Astrocyte of the cerebellum (primary cell): ENCODE results near the gene ARHGAP23.

Source experiments
- DNase-seq: peaks from one replicate; pipeline ENCODE4 v3.0.0-alpha.2; 2011; ENCODE audit warnings: low read depth
- H3K4me3 ChIP-seq: 2 replicates; pipeline ENCODE4 v1.5.1; 2011; ENCODE audit warnings: mild to moderate bottlenecking, low read depth, low read length, moderate library complexity
- in situ Hi-C: cut with HindIII; loops from 2 replicates; pipeline ENCODE4 v1.10.0; 2017; ENCODE audit warnings: low sequenced_read_pairs
- TF ChIP-seq, protein P1 (sequence below): IDR thresholded peaks from 2 replicates; pipeline ENCODE4 v1.5.1; 2012; ENCODE audit warnings: low read length, low read depth, moderate library complexity, mild to moderate bottlenecking; ENCODE audit errors: missing control alignments

Gene ARHGAP23

DNA sequence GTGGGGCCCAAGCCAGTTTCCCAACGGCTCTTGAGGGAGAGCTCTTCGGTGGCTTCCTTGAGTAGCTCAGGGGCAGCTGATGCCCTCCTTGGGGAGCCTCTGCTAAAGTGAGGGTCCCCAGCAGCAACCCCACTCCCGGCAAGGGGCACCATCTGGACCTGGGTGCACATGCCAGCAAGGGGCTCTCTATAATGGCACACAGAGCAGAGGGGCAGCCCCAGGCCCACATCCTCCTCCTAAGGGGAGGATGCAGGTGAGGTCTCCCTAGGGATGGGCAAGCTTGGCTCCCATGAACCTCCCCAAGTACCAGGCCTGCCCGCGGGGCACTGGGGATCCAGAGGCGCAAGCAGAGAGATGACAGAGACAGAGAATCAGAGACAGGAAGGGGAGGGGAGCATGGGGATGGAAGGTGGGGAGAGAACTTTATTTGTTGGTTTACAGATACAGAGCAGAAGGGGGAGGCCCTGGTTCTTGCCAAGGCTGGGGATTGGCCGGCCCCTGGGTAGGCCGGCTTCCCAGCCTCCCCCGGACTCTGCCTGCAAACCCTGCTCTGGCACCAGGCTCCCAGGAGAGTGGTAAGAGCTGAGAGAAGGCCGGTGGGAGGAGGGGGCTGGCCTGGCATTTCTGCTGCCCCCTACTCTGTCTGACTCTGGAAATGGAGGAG lies 116.0 kb downstream of the ARHGAP23 start:
- TF ChIP-seq, protein P1, sequence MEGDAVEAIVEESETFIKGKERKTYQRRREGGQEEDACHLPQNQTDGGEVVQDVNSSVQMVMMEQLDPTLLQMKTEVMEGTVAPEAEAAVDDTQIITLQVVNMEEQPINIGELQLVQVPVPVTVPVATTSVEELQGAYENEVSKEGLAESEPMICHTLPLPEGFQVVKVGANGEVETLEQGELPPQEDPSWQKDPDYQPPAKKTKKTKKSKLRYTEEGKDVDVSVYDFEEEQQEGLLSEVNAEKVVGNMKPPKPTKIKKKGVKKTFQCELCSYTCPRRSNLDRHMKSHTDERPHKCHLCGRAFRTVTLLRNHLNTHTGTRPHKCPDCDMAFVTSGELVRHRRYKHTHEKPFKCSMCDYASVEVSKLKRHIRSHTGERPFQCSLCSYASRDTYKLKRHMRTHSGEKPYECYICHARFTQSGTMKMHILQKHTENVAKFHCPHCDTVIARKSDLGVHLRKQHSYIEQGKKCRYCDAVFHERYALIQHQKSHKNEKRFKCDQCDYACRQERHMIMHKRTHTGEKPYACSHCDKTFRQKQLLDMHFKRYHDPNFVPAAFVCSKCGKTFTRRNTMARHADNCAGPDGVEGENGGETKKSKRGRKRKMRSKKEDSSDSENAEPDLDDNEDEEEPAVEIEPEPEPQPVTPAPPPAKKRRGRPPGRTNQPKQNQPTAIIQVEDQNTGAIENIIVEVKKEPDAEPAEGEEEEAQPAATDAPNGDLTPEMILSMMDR = no peak
- no peak overlapping the region for H3K4me3 ChIP-seq
- DNase-seq = no peak
- in situ Hi-C loops = loop anchor here (10.0 kb wide), 1 partner anchor 60 kb away; the partner anchor contains the start of gene SRCIN1

DNA sequence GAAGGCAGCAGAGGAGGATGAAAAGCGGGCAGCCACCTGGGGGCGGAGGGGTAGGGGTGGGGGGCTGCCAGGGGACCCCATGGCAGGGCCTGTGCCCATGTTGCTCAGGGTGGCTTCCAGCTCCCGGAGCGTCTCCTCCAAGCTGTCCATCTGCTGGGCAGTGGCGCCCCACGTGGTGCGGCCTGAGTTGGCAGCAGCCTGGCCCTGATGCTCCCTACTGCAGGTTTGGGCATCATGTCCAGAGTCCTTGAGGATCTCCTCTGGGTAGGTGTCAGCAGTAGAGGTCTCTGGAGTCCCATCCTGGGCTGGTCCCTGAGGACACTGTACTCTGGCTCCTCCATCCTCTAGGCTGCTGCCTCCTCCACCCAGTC lies 116.6 kb downstream of the ARHGAP23 start:
- no peak for DNase-seq
- no peak overlapping the region for H3K4me3 ChIP-seq
- TF ChIP-seq, protein P1 = no peak
- in situ Hi-C loops = loop anchor here (10.0 kb wide), 1 partner anchor 60 kb away; the partner anchor contains the start of gene SRCIN1

DNA sequence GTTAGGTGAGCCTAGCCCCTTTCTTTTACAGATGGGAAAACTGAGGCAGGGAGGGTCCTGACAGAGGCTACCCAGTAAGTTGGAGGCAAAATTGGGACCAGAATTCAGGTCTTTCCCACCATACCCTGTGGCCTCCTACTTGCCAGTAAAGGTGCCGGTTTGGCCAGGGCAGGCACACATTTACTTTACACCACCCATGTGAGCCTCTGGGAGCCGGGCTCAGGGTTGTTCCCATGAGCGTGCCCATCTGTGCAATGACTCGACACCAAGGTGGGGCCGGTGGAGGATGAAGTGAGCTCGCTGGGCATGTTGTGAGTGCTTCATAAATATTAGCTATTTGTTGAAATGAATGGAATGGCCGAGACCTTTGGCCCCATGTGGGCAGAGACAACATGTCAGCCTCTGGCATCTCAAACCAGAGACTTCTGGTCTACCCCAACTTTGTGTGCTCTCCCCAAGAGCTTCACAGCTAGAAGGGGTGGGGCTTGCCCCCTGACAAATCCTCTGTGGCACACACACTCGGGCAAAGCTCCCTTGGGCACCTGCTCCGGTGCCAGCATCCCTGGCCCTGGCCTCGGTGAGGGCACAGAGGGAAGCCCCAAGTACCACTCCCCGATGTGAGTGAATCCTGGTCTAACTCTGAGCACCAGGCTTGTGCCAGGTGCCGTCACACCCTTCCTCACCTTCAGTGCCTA lies 117.4 kb downstream of the ARHGAP23 start:
- in situ Hi-C loops = loop anchor here (10.0 kb wide), 1 partner anchor 59 kb away; the partner anchor contains the start of gene SRCIN1
- no peak overlapping the region for H3K4me3 ChIP-seq
- TF ChIP-seq, protein P1 = no peak
- no peak for DNase-seq

DNA sequence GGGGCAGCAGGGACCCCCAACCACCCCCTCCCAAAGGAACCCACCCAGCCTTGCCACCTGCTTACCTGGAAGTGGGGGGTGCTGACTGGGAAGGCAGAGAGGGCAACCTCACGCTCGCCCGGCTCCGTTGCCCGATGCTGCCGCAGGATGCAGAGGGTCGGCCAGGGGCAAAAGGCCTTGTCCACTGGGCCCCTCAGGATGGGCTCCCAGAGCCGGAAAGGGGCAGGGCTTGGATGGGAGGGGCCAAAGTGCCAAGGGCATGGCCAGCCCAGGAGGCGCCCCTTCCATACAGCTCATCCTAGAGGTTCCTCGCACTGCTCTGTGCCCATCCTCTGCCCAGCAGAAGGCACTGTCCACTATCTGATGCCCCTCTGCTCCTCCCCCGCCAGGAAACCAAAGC lies 118.1 kb downstream of the ARHGAP23 start:
- DNase-seq = no peak
- in situ Hi-C loops = loop anchor here (10.0 kb wide), 1 partner anchor 58 kb away; the partner anchor contains the start of gene SRCIN1
- TF ChIP-seq, protein P1 = no peak
- no peak overlapping the region for H3K4me3 ChIP-seq

DNA sequence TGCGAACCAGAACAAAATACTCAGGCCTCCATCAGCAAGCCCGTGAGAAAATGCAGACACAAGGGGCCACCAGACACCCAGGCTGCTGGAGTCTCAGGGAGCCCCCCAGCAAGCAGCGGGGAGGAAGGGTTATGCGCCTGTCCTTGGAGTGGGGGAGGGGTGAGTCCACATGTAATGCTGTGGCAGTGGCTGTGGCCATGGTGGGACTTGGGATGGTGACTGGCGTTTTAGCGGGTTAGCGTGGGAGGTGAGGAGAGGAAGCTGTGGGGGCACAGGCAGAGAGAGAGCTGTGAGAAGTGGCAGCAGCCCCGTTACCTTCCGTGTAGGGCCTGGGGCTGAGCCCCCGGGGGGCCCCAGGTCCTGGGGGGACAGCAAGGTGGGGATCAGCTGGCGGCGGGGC lies 119.2 kb downstream of the ARHGAP23 start:
- in situ Hi-C loops = loop anchor here (10.0 kb wide), 1 partner anchor 57 kb away; the partner anchor contains the start of gene SRCIN1

DNA sequence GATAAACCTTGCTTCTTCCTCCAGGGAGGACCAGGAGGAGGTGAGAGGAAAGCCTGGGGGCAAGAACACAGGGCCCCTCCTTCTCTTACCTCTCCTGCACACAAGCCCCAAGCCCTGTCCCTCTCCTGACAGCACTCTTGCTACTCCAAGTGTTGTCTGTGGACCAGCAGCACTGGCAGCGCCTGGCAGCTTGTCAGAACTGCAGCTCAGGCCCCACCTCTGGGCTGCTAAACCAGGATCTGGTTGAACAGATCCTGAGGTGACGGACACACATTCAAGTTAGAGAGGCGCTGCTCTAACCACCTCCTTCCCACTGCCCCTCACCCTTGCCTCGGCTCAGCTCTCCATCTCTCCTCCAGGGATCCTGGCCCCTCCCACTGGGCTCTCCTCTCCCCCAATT lies 121.0 kb downstream of the ARHGAP23 start:
- H3K4me3 ChIP-seq = no peak overlapping the region
- DNase-seq = no peak
- in situ Hi-C loops = loop anchor here (10.0 kb wide), 1 partner anchor 56 kb away; the partner anchor contains the start of gene SRCIN1
- TF ChIP-seq, protein P1 = no peak

More for the DNA sequence above, 119.2 kb downstream of the ARHGAP23 start:
- DNase-seq = no peak
- no peak overlapping the region for H3K4me3 ChIP-seq
- TF ChIP-seq, protein P1 = no peak
